Left lung (tissue), 10 donors: ENCODE measurements around the gene TBCC. TPM values are rescaled to one million over a fixed set of nuclear protein-coding genes. Genes with fewer than 3 reads are reported as not detected.

Experiments used
- ATAC-seq: fragments of 200-7000 bp; cut with Tn5 transposase; one replicate; pipeline ENCODE4 v1.9.1; 2020; ENCODE audit warnings: moderate library complexity
- DNase-seq, 4 donors: peaks; one replicate each; pipeline ENCODE4 v3.0.0-alpha.2; 2013 to 2020
- H3K27ac ChIP-seq, 2 donors: fragments of 200-600 bp; sonication (generic) in 1 of 2; one replicate each; pipeline versions ENCODE4 v1.5.0 to v1.8.0; 2020 to 2021
- H3K27me3 ChIP-seq, 2 donors: fragments of 200-600 bp; sonication (generic) in 1 of 2; one replicate each; pipeline versions ENCODE4 v1.5.0 to v1.8.0; 2020 to 2021
- H3K36me3 ChIP-seq, 2 donors: fragments of 200-600 bp; sonication (generic) in 1 of 2; one replicate each; pipeline versions ENCODE4 v1.5.0 to v1.8.0; 2020 to 2021
- H3K4me1 ChIP-seq, 2 donors: fragments of 200-600 bp; one replicate each; pipeline ENCODE4 v1.8.0; 2021
- H3K4me3 ChIP-seq, 2 donors: fragments of 200-600 bp; sonication (generic) in 1 of 2; one replicate each; pipeline versions ENCODE4 v1.5.0 to v1.8.0; 2020 to 2021; ENCODE audit warnings: mild to moderate bottlenecking in 1 of 2
- H3K9me3 ChIP-seq, 2 donors: fragments of 200-600 bp; sonication (generic) in 1 of 2; one replicate each; pipeline versions ENCODE4 v1.5.0 to v1.8.0; 2020 to 2021
- CTCF ChIP-seq, 2 donors: fragments of 200-600 bp; sonication (generic) in 1 of 2; IDR thresholded peaks; one replicate each; pipeline versions ENCODE4 v1.5.0 to v1.8.0; 2021; ENCODE audit warnings: antibody characterized with exemption in 2 of 2
- intact Hi-C, 2 donors: fragments of 100-400 bp; cut with DNase I; formaldehyde crosslinking; loops; one replicate each; pipeline versions ENCODE4 v1.11.2 to v1.14.2; 2022
- polyA plus RNA-seq, 6 donors: library from polyadenylated mRNA; unstranded; fragments of 120-200 nt; gene quantifications; one replicate each; pipeline ENCODE4 v1.2.1, GENCODE V29; 2013; ENCODE audit not compliant: insufficient read length in 6 of 6
- total RNA-seq, 2 donors: library from RNA; stranded (reverse); fragmentation: NEBNext Ultra II Directional; extraction: Animal tissue kit (Norgen Biotek cat#: 25700); gene quantifications; one replicate each; pipeline ENCODE4 v1.2.1, GENCODE V29; 2021
- donor health status: DM: no; HTN: yes; CAD: no.
- donor health status: DM: no; HTN: no; CAD: no.

The TBCC gene
- total and polyA plus RNA-seq, 8 donors: 15.6 to 20.4 (median 18.3) TPM

GRCh38 chr6:42711930-42712329, 34.0 kb downstream of the TBCC start:
- no peak for ATAC-seq
- intact Hi-C loops: no loop called here
- no peak overlapping the region for H3K4me3 ChIP-seq
- no peak overlapping the region for H3K27ac ChIP-seq
- no peak for DNase-seq
- no peaks in the 10 kb centered on the region for H3K36me3 ChIP-seq
- no peaks in the 10 kb centered on the region for H3K27me3 ChIP-seq
- no peaks in the 10 kb centered on the region for H3K4me1 ChIP-seq
- no peak for TF ChIP-seq CTCF (IDR thresholded peaks at IDR 0.05)
- peaks cover 0 to 7% of the 10 kb centered on the region in 2 donors for H3K9me3 ChIP-seq

DNA sequence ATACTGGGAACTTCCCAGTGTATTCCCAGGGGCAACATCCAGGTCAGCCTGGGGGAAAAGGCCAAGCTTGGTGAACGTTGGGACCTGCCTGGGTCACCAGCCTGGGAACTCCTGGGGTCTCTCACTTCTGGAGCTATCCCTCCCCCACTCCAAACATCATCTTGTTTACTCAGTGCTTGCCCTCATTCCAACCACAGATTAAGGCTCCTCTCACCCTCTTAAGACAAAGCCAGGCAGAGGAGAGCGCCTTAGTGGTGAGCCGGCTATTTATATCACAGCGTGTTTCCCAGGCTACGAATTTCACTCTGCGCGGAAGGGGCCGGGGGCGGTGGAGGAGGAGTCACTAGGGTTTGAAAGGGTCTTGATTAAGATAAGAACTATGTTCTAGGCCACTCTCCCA, 35.6 kb downstream of the TBCC start:
- DNase-seq: peak in 1 of 4 donors; percentile 62
- ATAC-seq: peak; percentile 93

DNA sequence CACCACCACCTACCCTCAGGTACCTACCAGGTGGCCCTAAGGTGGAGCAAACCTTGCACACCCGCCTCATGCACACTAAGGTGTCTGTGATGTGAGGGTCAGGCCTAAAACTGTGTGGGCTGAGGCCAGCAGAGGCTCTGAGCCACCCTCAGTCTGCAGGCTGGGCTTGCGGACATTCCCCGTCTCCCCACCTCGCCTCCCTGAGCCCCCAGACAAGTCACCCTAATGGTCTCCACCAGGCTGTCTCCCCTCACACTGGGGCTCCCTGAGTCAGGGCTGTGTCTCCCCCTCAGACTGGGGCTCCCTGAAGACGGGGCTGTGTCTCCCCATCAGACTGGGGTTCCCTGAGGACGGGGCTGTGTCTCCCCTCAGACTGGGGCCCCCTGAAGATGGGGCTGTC, 36.0 kb downstream of the TBCC start:
- TF ChIP-seq CTCF (IDR thresholded peaks at IDR 0.05): no peak
- peak; percentile 7 for ATAC-seq
- Histone ChIP-seq H3K4me3 (no peak overlapping the region), H3K9me3 (peaks cover 0 to 7% of the 10 kb centered on the region in 2 donors), H3K36me3 (no peaks in the 10 kb centered on the region), H3K27ac (no peak overlapping the region), H3K27me3 (no peaks in the 10 kb centered on the region), H3K4me1 (no peaks in the 10 kb centered on the region)
- DNase-seq: no peak
- intact Hi-C loops: no loop called here

More for the DNA sequence above, 35.6 kb downstream of the TBCC start:
- Histone ChIP-seq H3K27ac (no peak overlapping the region), H3K9me3 (peaks cover 0 to 7% of the 10 kb centered on the region in 2 donors), H3K36me3 (no peaks in the 10 kb centered on the region), H3K4me3 (no peak overlapping the region), H3K27me3 (no peaks in the 10 kb centered on the region), H3K4me1 (no peaks in the 10 kb centered on the region)
- intact Hi-C loops: no loop called here
- TF ChIP-seq CTCF (IDR thresholded peaks at IDR 0.05): no peak

DNA sequence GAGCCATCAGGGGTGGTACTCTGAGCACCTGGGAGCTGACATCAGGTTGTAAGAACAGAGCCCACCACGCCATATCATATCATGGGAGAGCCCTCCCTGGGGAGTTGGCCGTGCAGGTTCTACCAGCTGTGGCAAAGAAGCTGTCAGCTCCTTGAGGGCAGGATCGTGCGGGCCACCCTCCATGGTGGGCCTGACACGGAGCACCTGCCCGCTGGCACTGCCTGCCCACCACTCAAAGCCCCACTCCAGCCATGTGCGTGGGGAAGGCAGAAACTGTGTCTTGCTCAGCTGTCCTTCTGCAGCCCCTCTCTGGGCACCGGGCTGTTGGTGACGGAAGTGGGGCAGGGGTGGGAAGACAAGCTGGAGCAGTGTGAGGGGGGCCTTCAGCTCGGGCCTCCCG, 37.8 kb downstream of the TBCC start:
- Histone ChIP-seq H3K27me3 (no peaks in the 10 kb centered on the region), H3K9me3 (peaks cover 0 to 7% of the 10 kb centered on the region in 2 donors), H3K27ac (no peak overlapping the region), H3K4me3 (no peak overlapping the region), H3K36me3 (no peaks in the 10 kb centered on the region), H3K4me1 (no peaks in the 10 kb centered on the region)
- DNase-seq (no peak), ATAC-seq (no peak)
- TF ChIP-seq CTCF (IDR thresholded peaks at IDR 0.05): no peak
- intact Hi-C loops: no loop called here

DNA sequence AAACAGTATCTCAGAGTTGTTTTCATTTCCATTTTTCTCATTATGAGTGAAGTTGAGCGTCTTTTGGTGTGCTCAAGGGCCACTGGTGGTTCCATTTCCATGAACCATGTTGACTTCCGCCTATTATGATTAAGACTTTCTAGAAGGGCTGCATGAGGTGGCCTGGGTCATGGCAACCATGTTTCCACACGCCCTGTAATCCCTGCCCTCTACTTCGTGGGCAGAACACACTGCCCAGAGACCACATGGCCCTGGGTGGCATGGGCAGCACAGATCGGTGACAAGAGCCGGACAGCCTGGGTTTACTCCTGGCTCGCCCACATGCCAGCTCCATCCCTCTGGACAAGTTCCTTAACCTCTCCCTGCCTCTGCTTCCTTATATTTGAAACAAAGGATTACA, 38.3 kb downstream of the TBCC start:
- no peaks in the 10 kb centered on the region for H3K36me3 ChIP-seq
- DNase-seq: no peak
- H3K4me3 ChIP-seq: no peak overlapping the region
- H3K27me3 ChIP-seq: no peaks in the 10 kb centered on the region
- intact Hi-C loops: no loop called here
- no peak overlapping the region for H3K27ac ChIP-seq
- ATAC-seq: no peak
- no peak for TF ChIP-seq CTCF (IDR thresholded peaks at IDR 0.05)
- H3K4me1 ChIP-seq: no peaks in the 10 kb centered on the region
- peaks cover 0 to 7% of the 10 kb centered on the region in 2 donors for H3K9me3 ChIP-seq
